ENCODE measurements around the gene CIITA. TPM values are rescaled to one million over a fixed set of nuclear protein-coding genes. Genes with fewer than 3 reads are reported as not detected.

The CIITA gene
- total and polyA plus RNA-seq, 9 of the 15 experiments (the other 6 are each of a cell fraction or from before 2014, with no cell fraction given), result 0.01 to 0.20 (median 0.11) TPM; not detected in 4

- H3K4me3 ChIP-seq, result no peak overlapping the region
- H3K9me3 ChIP-seq (replicated peaks; ENCODE audit: control insufficient read depth, insufficient read depth, low read depth, low read length), result no peaks in the 10 kb centered on the region
- no peak for FAIRE-seq
- ChIA-PET POLR2A (interaction anchor here (0.6 kb wide), 1 partner anchor 63 kb away, joined by 3 read pairs; no protein-coding TSS in a partner anchor), CTCF (ENCODE audit: low intra/inter-chr PET ratio) (no interaction called here)
- no TSS peak for BruUV-seq (replicated peaks)
- TF ChIP-seq HDAC8 (tag; IDR thresholded peaks at IDR 0.05) (no peak), SRSF1 (IDR thresholded peaks at IDR 0.05; ENCODE audit: low read depth, low read length) (no peak), JUN (IDR thresholded peaks at IDR 0.05; ENCODE audit: borderline replicate concordance, low read depth, low read length) (no peak), JUN (CRISPR knock-in tag; IDR thresholded peaks at IDR 0.05; ENCODE audit: borderline replicate concordance) (no peak), HOXB6 (CRISPR knock-in tag; IDR thresholded peaks at IDR 0.05; ENCODE audit: borderline replicate concordance) (no peak), ARID4B (CRISPR knock-in tag; IDR thresholded peaks at IDR 0.05) (no peak), NFIC (IDR thresholded peaks at IDR 0.05) (no peak), ZNF354B (CRISPR knock-in tag; IDR thresholded peaks at IDR 0.05) (no peak), ZFP1 (CRISPR knock-in tag; IDR thresholded peaks at IDR 0.05) (no peak), KAT8 (IDR thresholded peaks at IDR 0.05; ENCODE audit: low read depth) (no peak), KHSRP (IDR thresholded peaks at IDR 0.05) (no peak), ATF1 (CRISPR knock-in tag; IDR thresholded peaks at IDR 0.05) (no peak), ATF1 (tag; IDR thresholded peaks at IDR 0.05) (no peak), KDM5B (IDR thresholded peaks at IDR 0.05; ENCODE audit: insufficient replicate concordance, low read depth, low read length) (no peak), ZNF583 (CRISPR knock-in tag; IDR thresholded peaks at IDR 0.05) (no peak)
- no peak for DNase-seq (ENCODE audit: extremely low read depth in 1 of 4, low spot score in 3 of 4)
- intact Hi-C loops (cut with micrococcal nuclease), result no loop called here
- H3K9ac ChIP-seq (ENCODE audit: insufficient read depth in 1 of 2, low read depth in 2 of 2, low read length in 2 of 2), result no peak overlapping the region
- H2AFZ ChIP-seq (ENCODE audit: low read depth, low read length), result no peak overlapping the region
- no peaks in the 10 kb centered on the region for H3K36me3 ChIP-seq (ENCODE audit: control insufficient read depth, insufficient read depth, low read length)
- H4K20me1 ChIP-seq (replicated peaks; ENCODE audit: control insufficient read depth, insufficient read depth, low read length), result no peaks in the 10 kb centered on the region
- 0% methylated on average over 7 of the region's 7 CpGs for WGBS (ENCODE audit: insufficient coverage, low coverage, missing lambda C conversion rate)
- in situ Hi-C loops (cut with MboI), result no loop called here
- H3K27ac ChIP-seq (ENCODE audit: extremely low read depth, low read depth, low read length), result no peak overlapping the region
- no peak overlapping the region for H3K4me2 ChIP-seq (ENCODE audit: insufficient read depth, low read length)
- no peaks in the 10 kb centered on the region for H3K4me1 ChIP-seq (replicated peaks in 1 of 2; ENCODE audit: control insufficient read depth in 2 of 2, insufficient read depth in 2 of 2, low read length in 2 of 2)
- peaks cover 40% of the 10 kb centered on the region in 2 experiments for H3K27me3 ChIP-seq (ENCODE audit: control insufficient read depth in 2 of 2, insufficient read depth in 2 of 2, low read length in 2 of 2)
- ATAC-seq, result no peak
- no peaks in the 10 kb centered on the region for H3K79me2 ChIP-seq (ENCODE audit: control insufficient read depth, insufficient read depth, low read length)
- H3K9me1 ChIP-seq (ENCODE audit: control insufficient read depth, insufficient read depth, low read length), result no peaks in the 10 kb centered on the region
Observed at GRCh38 chr16:10849736-10850477, 27.1 kb upstream of the CIITA start.
